K562 (cell line): ENCODE measurements around the gene SHB. TPM values are rescaled to one million over a fixed set of nuclear protein-coding genes. Genes with fewer than 3 reads are reported as not detected.

Experiments
- PCBP1 ChIP-seq: fragments of 200-400 bp; formaldehyde crosslinking; IDR thresholded peaks from 2 replicates; pipeline ENCODE4 v1.6.1; 2018; ENCODE audit warnings: mild to moderate bottlenecking, low read depth, low read length; ENCODE audit not compliant: poor library complexity, severe bottlenecking
- RBM25 ChIP-seq: fragments of 200-400 bp; formaldehyde crosslinking; IDR thresholded peaks from 2 replicates; pipeline ENCODE4 v1.6.1; 2018; ENCODE audit warnings: low read length, low read depth, moderate library complexity; ENCODE audit not compliant: severe bottlenecking
- SAP30 ChIP-seq: fragments of 200-600 bp; sonication (generic); IDR thresholded peaks from 2 replicates; pipeline ENCODE4 v1.6.1; 2012; ENCODE audit warnings: borderline replicate concordance, low read depth, mild to moderate bottlenecking, moderate library complexity, low read length, control low read depth, inconsistent platforms; ENCODE audit not compliant: insufficient read depth, poor library complexity, severe bottlenecking
- polyA plus RNA-seq, 8 experiments: library from polyadenylated mRNA; depleted of rRNA in 4 of 8; stranded (reverse) in 5 of 8; unstranded in 3 of 8; fragments of >200 nt; fragmentation: Nextera tagmentation in 2 of 8; fragmentation: Illumina TruSeq in 1 of 8; extraction: Ambion mirVana in 2 of 8; extraction: Trizol in 1 of 8; gene quantifications; 2 replicates each; pipeline versions ENCODE4 v1.2.1 to v1.2.3, GENCODE V29; 2011 to 2014; ENCODE audit warnings: inconsistent platforms in 1 of 8, missing spikeins in 1 of 8
- total RNA-seq, 7 experiments: library from RNA; depleted of rRNA in 6 of 7; stranded (reverse); fragments of >200 nt in 6 of 7; fragmentation: Illumina TruSeq in 2 of 7; extraction: Trizol in 2 of 7; gene quantifications; 2 replicates each; pipeline versions ENCODE4 v1.2.1 to v1.2.3, GENCODE V29; 2011 to 2021; ENCODE audit warnings: low replicate concordance in 1 of 7
- TF ChIP-seq, protein P1 (sequence below), 2 experiments: IDR thresholded peaks; 2 replicates each; pipeline ENCODE4 v1.6.1; 2012; ENCODE audit warnings: improper control_type of control experiment in 2 of 2, low read depth in 2 of 2, low read length in 2 of 2, borderline replicate concordance in 1 of 2
- TF ChIP-seq, protein P2 (sequence below), 2 experiments: fragments of 450-650 bp in 1 of 2; sonication (generic) in 1 of 2; formaldehyde crosslinking in 1 of 2; IDR thresholded peaks; 2 replicates each; pipeline versions ENCODE4 v1.7.1 to v1.9.0; 2016 to 2022; ENCODE audit warnings: inconsistent platforms in 1 of 2, mild to moderate bottlenecking in 1 of 2, missing genetic modification reagents in 1 of 2
- TF ChIP-seq, protein P3 (sequence below), 2 experiments: fragments of 250-450 bp in 1 of 2; fragments of 450-650 bp in 1 of 2; sonication (Bioruptor Pico) in 1 of 2; IDR thresholded peaks; 2 replicates each; pipeline versions ENCODE4 v1.6.1 to v1.8.0; 2016 to 2021; ENCODE audit warnings: mild to moderate bottlenecking in 2 of 2, moderate library complexity in 2 of 2, missing compliant biosample characterization in 1 of 2, missing genetic modification characterization in 1 of 2
- TF ChIP-seq, protein P4 (sequence below): fragments of 200-800 bp; sonication (Bioruptor generic); IDR thresholded peaks from 2 replicates; pipeline ENCODE4 v1.6.1; 2017; ENCODE audit warnings: missing genetic modification characterization, missing compliant biosample characterization

SHB gene
- total and polyA plus RNA-seq, 9 of the 15 experiments (the other 6 are each of a cell fraction or from before 2014, with no cell fraction given): 0.78 to 16.0 (median 5.3) TPM

DNA sequence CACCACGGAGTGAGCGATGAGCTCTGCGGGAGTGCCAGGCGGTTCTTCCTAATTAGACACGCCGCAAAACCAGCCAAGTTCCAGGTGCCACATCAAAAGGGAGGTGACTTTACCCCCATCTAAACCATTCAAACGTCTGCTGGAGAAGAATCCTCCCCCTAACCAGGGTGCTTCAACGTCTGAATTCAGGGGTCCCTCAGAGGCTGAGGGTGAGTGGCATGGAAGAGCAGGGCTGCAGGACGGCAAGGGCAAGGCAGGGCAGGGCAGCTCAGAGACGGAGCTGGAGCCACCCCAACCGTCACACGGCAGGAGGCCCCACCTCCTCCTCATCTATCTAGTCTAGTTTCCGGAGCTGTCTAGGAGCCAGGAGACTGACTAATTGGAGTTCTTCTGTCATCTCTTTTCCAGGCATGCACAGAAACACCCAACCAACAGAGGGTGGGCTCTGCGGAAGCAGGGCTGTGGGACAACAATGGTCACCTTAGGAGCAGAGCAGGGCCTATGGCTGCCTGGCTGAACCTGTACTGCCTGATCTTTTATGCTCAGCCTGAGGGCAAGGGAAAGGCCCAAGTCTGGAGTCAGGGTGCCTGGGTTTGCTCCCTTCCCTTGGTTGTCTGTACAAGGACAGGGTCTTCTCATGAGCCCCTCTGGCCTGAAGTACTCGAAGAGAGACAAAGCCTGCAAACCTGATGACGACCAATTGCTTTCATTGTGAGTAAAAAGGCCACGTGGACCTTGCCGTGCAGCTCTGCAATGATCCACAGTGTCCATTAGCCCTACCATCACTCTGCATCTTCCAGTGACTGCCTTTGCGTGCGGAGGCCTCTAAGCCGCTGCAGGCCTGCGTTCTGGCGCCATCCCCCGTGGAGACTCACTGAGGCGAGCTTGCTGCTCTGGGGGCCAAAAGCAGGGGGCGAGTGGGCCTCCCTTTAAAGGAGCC is 84.1 kb downstream of the SHB start (continued):
- TF ChIP-seq, protein P1, sequence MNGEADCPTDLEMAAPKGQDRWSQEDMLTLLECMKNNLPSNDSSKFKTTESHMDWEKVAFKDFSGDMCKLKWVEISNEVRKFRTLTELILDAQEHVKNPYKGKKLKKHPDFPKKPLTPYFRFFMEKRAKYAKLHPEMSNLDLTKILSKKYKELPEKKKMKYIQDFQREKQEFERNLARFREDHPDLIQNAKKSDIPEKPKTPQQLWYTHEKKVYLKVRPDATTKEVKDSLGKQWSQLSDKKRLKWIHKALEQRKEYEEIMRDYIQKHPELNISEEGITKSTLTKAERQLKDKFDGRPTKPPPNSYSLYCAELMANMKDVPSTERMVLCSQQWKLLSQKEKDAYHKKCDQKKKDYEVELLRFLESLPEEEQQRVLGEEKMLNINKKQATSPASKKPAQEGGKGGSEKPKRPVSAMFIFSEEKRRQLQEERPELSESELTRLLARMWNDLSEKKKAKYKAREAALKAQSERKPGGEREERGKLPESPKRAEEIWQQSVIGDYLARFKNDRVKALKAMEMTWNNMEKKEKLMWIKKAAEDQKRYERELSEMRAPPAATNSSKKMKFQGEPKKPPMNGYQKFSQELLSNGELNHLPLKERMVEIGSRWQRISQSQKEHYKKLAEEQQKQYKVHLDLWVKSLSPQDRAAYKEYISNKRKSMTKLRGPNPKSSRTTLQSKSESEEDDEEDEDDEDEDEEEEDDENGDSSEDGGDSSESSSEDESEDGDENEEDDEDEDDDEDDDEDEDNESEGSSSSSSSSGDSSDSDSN (IDR thresholded peaks at IDR 0.05; ENCODE audit: borderline replicate concordance in 1 of 2, low read depth in 2 of 2, low read length in 2 of 2): no peak
- TF ChIP-seq, protein P2, sequence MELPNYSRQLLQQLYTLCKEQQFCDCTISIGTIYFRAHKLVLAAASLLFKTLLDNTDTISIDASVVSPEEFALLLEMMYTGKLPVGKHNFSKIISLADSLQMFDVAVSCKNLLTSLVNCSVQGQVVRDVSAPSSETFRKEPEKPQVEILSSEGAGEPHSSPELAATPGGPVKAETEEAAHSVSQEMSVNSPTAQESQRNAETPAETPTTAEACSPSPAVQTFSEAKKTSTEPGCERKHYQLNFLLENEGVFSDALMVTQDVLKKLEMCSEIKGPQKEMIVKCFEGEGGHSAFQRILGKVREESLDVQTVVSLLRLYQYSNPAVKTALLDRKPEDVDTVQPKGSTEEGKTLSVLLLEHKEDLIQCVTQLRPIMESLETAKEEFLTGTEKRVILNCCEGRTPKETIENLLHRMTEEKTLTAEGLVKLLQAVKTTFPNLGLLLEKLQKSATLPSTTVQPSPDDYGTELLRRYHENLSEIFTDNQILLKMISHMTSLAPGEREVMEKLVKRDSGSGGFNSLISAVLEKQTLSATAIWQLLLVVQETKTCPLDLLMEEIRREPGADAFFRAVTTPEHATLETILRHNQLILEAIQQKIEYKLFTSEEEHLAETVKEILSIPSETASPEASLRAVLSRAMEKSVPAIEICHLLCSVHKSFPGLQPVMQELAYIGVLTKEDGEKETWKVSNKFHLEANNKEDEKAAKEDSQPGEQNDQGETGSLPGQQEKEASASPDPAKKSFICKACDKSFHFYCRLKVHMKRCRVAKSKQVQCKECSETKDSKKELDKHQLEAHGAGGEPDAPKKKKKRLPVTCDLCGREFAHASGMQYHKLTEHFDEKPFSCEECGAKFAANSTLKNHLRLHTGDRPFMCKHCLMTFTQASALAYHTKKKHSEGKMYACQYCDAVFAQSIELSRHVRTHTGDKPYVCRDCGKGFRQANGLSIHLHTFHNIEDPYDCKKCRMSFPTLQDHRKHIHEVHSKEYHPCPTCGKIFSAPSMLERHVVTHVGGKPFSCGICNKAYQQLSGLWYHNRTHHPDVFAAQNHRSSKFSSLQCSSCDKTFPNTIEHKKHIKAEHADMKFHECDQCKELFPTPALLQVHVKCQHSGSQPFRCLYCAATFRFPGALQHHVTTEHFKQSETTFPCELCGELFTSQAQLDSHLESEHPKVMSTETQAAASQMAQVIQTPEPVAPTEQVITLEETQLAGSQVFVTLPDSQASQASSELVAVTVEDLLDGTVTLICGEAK (IDR thresholded peaks at IDR 0.05): 0 out of 2 replicates have a peak, but pooled peaks have one; percentile 16
- TF ChIP-seq, protein P2 (CRISPR knock-in tag; IDR thresholded peaks at IDR 0.05): no peak
- TF ChIP-seq, protein P3, sequence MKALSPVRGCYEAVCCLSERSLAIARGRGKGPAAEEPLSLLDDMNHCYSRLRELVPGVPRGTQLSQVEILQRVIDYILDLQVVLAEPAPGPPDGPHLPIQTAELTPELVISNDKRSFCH (CRISPR knock-in tag; IDR thresholded peaks at IDR 0.05): no peak
- TF ChIP-seq, protein P3 (tag; IDR thresholded peaks at IDR 0.05): no peak
- TF ChIP-seq SAP30 (peak; percentile 53), PCBP1 (no peak), RBM25 (no peak)
- TF ChIP-seq, protein P4, sequence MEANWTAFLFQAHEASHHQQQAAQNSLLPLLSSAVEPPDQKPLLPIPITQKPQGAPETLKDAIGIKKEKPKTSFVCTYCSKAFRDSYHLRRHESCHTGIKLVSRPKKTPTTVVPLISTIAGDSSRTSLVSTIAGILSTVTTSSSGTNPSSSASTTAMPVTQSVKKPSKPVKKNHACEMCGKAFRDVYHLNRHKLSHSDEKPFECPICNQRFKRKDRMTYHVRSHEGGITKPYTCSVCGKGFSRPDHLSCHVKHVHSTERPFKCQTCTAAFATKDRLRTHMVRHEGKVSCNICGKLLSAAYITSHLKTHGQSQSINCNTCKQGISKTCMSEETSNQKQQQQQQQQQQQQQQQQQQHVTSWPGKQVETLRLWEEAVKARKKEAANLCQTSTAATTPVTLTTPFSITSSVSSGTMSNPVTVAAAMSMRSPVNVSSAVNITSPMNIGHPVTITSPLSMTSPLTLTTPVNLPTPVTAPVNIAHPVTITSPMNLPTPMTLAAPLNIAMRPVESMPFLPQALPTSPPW (CRISPR knock-in tag): peak; percentile 46; the same call in 1 of the 2 replicates
